ENCODE data around the gene LMOD1. TPM values are rescaled to one million over a fixed set of nuclear protein-coding genes. Genes with fewer than 3 reads are reported as not detected.

The LMOD1 gene
- total and polyA plus RNA-seq, 3 donors from 2014 or later, result 31.4 to 46.3 (median 39.4) TPM

- TF ChIP-seq POLR2A (IDR thresholded peaks at IDR 0.05) (no peak), CTCF (IDR thresholded peaks at IDR 0.05) (no peak)
Measured at GRCh38 chr1:201933840-201934430, 12.4 kb downstream of the LMOD1 start.

GRCh38 chr1:201930803-201931202, 15.5 kb downstream of the LMOD1 start:
- peaks cover 16% of the 10 kb centered on the region for H3K4me1 ChIP-seq
- WGBS, 2 donors, result 73 to 85% methylated on average over 5 of the region's 5 CpGs

More at GRCh38 chr1:201933840-201934430, 12.4 kb downstream of the LMOD1 start:
- intact Hi-C loops (cut with DNase I; ENCODE audit: low total_unique reads), result no loop called here
- Histone ChIP-seq H3K27ac (no peak overlapping the region), H3K27me3 (no peaks in the 10 kb centered on the region), H3K36me3 (ENCODE audit: low read depth, missing control alignments) (no peaks in the 10 kb centered on the region), H3K4me3 (no peak overlapping the region), H3K9me3 (no peaks in the 10 kb centered on the region), H3K4me1 (peaks cover 13% of the 10 kb centered on the region)
- 37 to 54% methylated on average over 5 of the region's 5 CpGs for WGBS, 2 donors
- DNase-seq, result no peak

GRCh38 chr1:201930137-201930536, 16.2 kb downstream of the LMOD1 start:
- intact Hi-C loops (cut with DNase I; ENCODE audit: low total_unique reads), result no loop called here
- no peaks in the 10 kb centered on the region for H3K9me3 ChIP-seq
- H3K36me3 ChIP-seq (ENCODE audit: low read depth, missing control alignments), result no peaks in the 10 kb centered on the region
- TF ChIP-seq POLR2A (IDR thresholded peaks at IDR 0.05) (no peak), CTCF (IDR thresholded peaks at IDR 0.05) (no peak)
- H3K4me1 ChIP-seq, result peaks cover 21% of the 10 kb centered on the region
- DNase-seq, result no peak
- 56 to 66% methylated on average over 4 of the region's 4 CpGs for WGBS, 2 donors
- H3K27me3 ChIP-seq, result no peaks in the 10 kb centered on the region
- H3K27ac ChIP-seq, result no peak overlapping the region
- no peak overlapping the region for H3K4me3 ChIP-seq

More at GRCh38 chr1:201930803-201931202, 15.5 kb downstream of the LMOD1 start:
- no peak overlapping the region for H3K27ac ChIP-seq
- no peaks in the 10 kb centered on the region for H3K36me3 ChIP-seq (ENCODE audit: low read depth, missing control alignments)
- TF ChIP-seq CTCF (IDR thresholded peaks at IDR 0.05), result no peak
- TF ChIP-seq POLR2A (IDR thresholded peaks at IDR 0.05), result no peak
- H3K27me3 ChIP-seq, result no peaks in the 10 kb centered on the region
- intact Hi-C loops (cut with DNase I; ENCODE audit: low total_unique reads), result no loop called here
- DNase-seq, result no peak
- H3K9me3 ChIP-seq, result no peaks in the 10 kb centered on the region
- H3K4me3 ChIP-seq, result no peak overlapping the region

DNA sequence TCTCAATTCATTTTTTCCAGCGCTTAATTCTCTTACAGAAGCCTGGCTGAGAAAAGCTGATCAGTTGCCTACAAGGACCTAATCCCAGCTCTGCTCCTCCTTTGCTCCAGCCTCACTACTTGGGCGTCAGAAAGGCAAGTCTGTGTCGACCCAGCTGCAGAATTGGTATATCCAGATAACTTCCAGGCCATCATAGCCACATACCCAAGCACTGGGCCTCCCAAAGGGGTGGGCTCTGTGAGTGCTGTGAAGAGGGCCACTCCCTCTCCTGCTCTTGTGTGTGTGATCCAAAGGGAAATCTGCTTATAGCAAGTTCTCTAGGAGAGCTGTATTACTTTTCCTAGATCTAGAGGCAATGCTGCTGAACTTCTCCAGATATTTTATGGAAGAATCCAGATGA, 18.1 kb downstream of the LMOD1 start:
- no peak overlapping the region for H3K27ac ChIP-seq
- H3K36me3 ChIP-seq (ENCODE audit: low read depth, missing control alignments), result no peaks in the 10 kb centered on the region
- H3K4me1 ChIP-seq, result peaks cover 22% of the 10 kb centered on the region
- intact Hi-C loops (cut with DNase I; ENCODE audit: low total_unique reads), result no loop called here
- H3K27me3 ChIP-seq, result no peaks in the 10 kb centered on the region
- TF ChIP-seq CTCF (IDR thresholded peaks at IDR 0.05) (no peak), POLR2A (IDR thresholded peaks at IDR 0.05) (no peak)
- 77 to 87% methylated on average over 3 of the region's 3 CpGs for WGBS, 2 donors
- no peak overlapping the region for H3K4me3 ChIP-seq
- no peak for DNase-seq
- H3K9me3 ChIP-seq, result no peaks in the 10 kb centered on the region
